Upper lobe of left lung (tissue), 6 donors: Measurements from ENCODE around the gene ONECUT3. TPM values are rescaled to one million over a fixed set of nuclear protein-coding genes. Genes with fewer than 3 reads are reported as not detected.

Source experiments
- ATAC-seq, 2 donors: fragments of 200-7000 bp; cut with Tn5 transposase; one replicate each; pipeline ENCODE4 v1.9.1; 2022; ENCODE audit warnings: mild to moderate bottlenecking in 2 of 2, moderate library complexity in 2 of 2; ENCODE audit not compliant: low FRiP score in 2 of 2
- DNase-seq, 2 donors: peaks; one replicate each; pipeline ENCODE4 v3.0.0-alpha.2; 2019 to 2020
- H3K27ac ChIP-seq, 4 donors: fragments of 200-600 bp; sonication (generic); one replicate each; pipeline ENCODE4 v1.5.1; 2016 to 2019
- H3K27me3 ChIP-seq, 4 donors: fragments of 200-600 bp; sonication (generic); one replicate each; pipeline ENCODE4 v1.5.1; 2017 to 2019
- H3K36me3 ChIP-seq, 4 donors: fragments of 200-600 bp; sonication (generic); one replicate each; pipeline ENCODE4 v1.5.1; 2016 to 2019
- H3K4me1 ChIP-seq, 4 donors: fragments of 200-600 bp; sonication (generic); one replicate each; pipeline ENCODE4 v1.5.1; 2018 to 2019
- H3K4me3 ChIP-seq, 4 donors: fragments of 200-600 bp; sonication (generic); one replicate each; pipeline ENCODE4 v1.5.1; 2017 to 2019; ENCODE audit warnings: mild to moderate bottlenecking in 2 of 4, moderate library complexity in 1 of 4
- H3K9me3 ChIP-seq, 4 donors: fragments of 200-600 bp; sonication (generic); one replicate each; pipeline ENCODE4 v1.5.1; 2018 to 2019
- EP300 ChIP-seq, 4 donors: sonication (generic); formaldehyde crosslinking; IDR thresholded peaks; one replicate each; pipeline ENCODE4 v1.5.1; 2017; ENCODE audit warnings: antibody characterized with exemption in 4 of 4, control low read depth in 2 of 4
- POLR2A ChIP-seq, 4 donors: fragments of 450-650 bp; IDR thresholded peaks; one replicate each; pipeline ENCODE4 v1.5.1; 2016 to 2017; ENCODE audit warnings: antibody characterized with exemption in 4 of 4, mild to moderate bottlenecking in 2 of 4
- POLR2AphosphoS5 ChIP-seq, 2 donors: sonication (generic); formaldehyde crosslinking; IDR thresholded peaks; one replicate each; pipeline ENCODE4 v1.5.1; 2017; ENCODE audit warnings: antibody characterized with exemption in 2 of 2
- WGBS, 2 donors: methylation state at CpG; one replicate each; pipeline ENCODE4 v1.1.5; 2017 to 2018; 5-methylcytosine and 5-hydroxymethylcytosine counted together
- total RNA-seq, 6 donors: library from RNA; depleted of rRNA in 4 of 6; stranded (reverse); fragments of >200 nt in 4 of 6; gene quantifications; one replicate each; pipeline versions ENCODE4 v1.1.0 to v1.2.1, GENCODE V29; 2016 to 2021
- TF ChIP-seq, protein P1 (sequence below), 6 experiments: fragments of 450-650 bp in 4 of 6; fragments of 200-600 bp in 2 of 6; sonication (generic) in 2 of 6; IDR thresholded peaks; one replicate each; pipeline ENCODE4 v1.5.1; 2016 to 2019; ENCODE audit warnings: antibody characterized with exemption in 6 of 6
- donor health status: DM: no; HTN: no; CAD: no; lungs with moderate emphysema.
- donor health status: DM: no; HTN: yes; CAD: no; lungs with severe emphysema.

ONECUT3 gene
- total RNA-seq, 6 donors from 2014 or later = not detected

GRCh38 chr19:1817553-1818179 lies 64.4 kb downstream of the ONECUT3 start:
- no peaks in the 10 kb centered on the region for H3K27me3 ChIP-seq
- TF ChIP-seq, protein P1, sequence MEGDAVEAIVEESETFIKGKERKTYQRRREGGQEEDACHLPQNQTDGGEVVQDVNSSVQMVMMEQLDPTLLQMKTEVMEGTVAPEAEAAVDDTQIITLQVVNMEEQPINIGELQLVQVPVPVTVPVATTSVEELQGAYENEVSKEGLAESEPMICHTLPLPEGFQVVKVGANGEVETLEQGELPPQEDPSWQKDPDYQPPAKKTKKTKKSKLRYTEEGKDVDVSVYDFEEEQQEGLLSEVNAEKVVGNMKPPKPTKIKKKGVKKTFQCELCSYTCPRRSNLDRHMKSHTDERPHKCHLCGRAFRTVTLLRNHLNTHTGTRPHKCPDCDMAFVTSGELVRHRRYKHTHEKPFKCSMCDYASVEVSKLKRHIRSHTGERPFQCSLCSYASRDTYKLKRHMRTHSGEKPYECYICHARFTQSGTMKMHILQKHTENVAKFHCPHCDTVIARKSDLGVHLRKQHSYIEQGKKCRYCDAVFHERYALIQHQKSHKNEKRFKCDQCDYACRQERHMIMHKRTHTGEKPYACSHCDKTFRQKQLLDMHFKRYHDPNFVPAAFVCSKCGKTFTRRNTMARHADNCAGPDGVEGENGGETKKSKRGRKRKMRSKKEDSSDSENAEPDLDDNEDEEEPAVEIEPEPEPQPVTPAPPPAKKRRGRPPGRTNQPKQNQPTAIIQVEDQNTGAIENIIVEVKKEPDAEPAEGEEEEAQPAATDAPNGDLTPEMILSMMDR (IDR thresholded peaks at IDR 0.05) = no peak
- TF ChIP-seq EP300 (IDR thresholded peaks at IDR 0.05) (no peak), POLR2A (IDR thresholded peaks at IDR 0.05) (no peak), POLR2AphosphoS5 (IDR thresholded peaks at IDR 0.05) (no peak)
- peaks cover 8 to 11% (median 8%) of the 10 kb centered on the region in 4 donors for H3K4me1 ChIP-seq
- H3K36me3 ChIP-seq = peaks cover 41 to 83% (median 74%) of the 10 kb centered on the region in 4 donors
- H3K4me3 ChIP-seq = no peak overlapping the region
- 95 to 96% methylated on average over 11 to 23 of the region's 25 CpGs for WGBS, 2 donors
- H3K9me3 ChIP-seq = no peaks in the 10 kb centered on the region
- no peak overlapping the region for H3K27ac ChIP-seq
- ATAC-seq (no peak), DNase-seq (peak in 1 of 2 donors; percentile 76)

DNA sequence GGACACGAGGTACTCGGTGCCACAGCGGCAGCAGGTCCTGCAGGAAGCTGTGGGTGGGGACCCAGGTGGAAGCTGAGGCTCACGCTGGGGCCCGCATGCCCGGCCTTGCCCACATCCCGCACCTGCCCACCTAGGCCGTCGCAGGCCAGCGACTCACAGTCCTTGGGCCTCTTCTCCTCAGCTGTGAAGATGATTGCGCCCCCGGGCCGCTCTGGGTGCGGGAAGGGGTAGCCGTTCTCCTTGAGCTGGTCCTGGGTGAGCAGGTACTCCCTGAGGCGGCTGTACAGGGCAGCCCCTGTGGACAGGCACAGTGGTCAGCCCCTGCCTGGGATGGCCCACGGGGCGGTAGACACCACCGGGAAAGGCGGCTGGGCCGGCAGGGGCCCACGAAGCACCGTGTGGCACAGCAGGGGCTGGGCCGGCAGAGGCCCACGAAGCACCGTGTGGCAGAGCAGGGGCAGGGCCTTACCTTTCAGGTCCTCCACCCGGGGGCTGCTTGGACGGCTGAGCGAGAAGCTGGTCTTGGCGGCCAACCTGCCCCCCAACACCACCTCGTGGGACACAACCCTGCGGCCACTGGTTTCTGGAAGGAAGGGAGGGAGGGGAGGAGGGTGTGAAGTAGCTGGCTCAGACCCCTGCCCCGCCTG lies 65.4 kb downstream of the ONECUT3 start:
- TF ChIP-seq POLR2AphosphoS5 (IDR thresholded peaks at IDR 0.05) (no peak), POLR2A (IDR thresholded peaks at IDR 0.05) (no peak), EP300 (IDR thresholded peaks at IDR 0.05) (no peak)
- TF ChIP-seq, protein P1 (IDR thresholded peaks at IDR 0.05) = no peak
- WGBS, 2 donors = 91 to 93% methylated on average over 21 to 25 of the region's 33 CpGs
- peak in 1 of 2 donors; percentile 81 for DNase-seq
- Histone ChIP-seq H3K36me3 (peaks cover 48 to 93% (median 84%) of the 10 kb centered on the region in 4 donors), H3K27me3 (no peaks in the 10 kb centered on the region), H3K4me3 (no peak overlapping the region), H3K9me3 (no peaks in the 10 kb centered on the region), H3K27ac (no peak overlapping the region), H3K4me1 (peaks cover 0 to 1% (median 0%) of the 10 kb centered on the region in 4 donors)
- no peak for ATAC-seq

GRCh38 chr19:1819341-1820255 lies 66.3 kb downstream of the ONECUT3 start:
- Histone ChIP-seq H3K36me3 (peaks cover 48 to 100% (median 91%) of the 10 kb centered on the region in 4 donors), H3K9me3 (no peaks in the 10 kb centered on the region), H3K27ac (no peak overlapping the region), H3K4me3 (no peak overlapping the region), H3K27me3 (no peaks in the 10 kb centered on the region), H3K4me1 (no peaks in the 10 kb centered on the region)
- ATAC-seq = no peak
- TF ChIP-seq POLR2AphosphoS5 (IDR thresholded peaks at IDR 0.05) (no peak), POLR2A (IDR thresholded peaks at IDR 0.05) (no peak), EP300 (IDR thresholded peaks at IDR 0.05) (no peak)
- TF ChIP-seq, protein P1 (IDR thresholded peaks at IDR 0.05) = no peak
- 84 to 88% methylated on average over 12 to 32 of the region's 43 CpGs for WGBS, 2 donors
- DNase-seq = peak in 1 of 2 donors; percentile 75

DNA sequence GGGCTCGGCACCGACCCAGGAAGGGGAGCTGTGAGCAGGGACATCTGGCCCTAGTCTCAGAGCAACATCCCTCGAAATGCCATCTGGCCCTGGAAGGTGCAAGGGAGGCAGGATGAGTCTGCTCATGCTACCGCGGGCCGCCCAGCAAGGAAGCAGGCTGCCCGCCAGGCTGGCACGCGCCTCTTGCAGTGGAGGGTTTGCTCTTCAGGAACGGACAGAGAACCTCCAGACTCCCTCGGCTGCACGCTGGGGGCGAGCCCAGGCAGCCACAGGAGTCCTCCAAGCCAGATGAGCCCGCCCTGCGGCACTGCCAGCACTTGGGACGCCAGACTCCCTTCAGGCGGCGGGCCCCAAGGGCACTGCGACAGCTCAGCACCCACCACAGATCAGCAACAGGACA lies 68.9 kb downstream of the ONECUT3 start:
- 90% methylated on average over 18 of the region's 19 CpGs; no CpG with 5 or more reads in 1 of the 2 donors for WGBS, 2 donors
- peak in 1 of 2 donors; percentile 79 for DNase-seq
- no peak overlapping the region for H3K27ac ChIP-seq
- peaks cover 34 to 100% (median 82%) of the 10 kb centered on the region in 4 donors for H3K36me3 ChIP-seq
- H3K9me3 ChIP-seq = no peaks in the 10 kb centered on the region
- ATAC-seq = no peak
- H3K4me3 ChIP-seq = no peak overlapping the region
- no peaks in the 10 kb centered on the region for H3K27me3 ChIP-seq
- TF ChIP-seq POLR2A (IDR thresholded peaks at IDR 0.05) (no peak), EP300 (IDR thresholded peaks at IDR 0.05) (no peak), POLR2AphosphoS5 (IDR thresholded peaks at IDR 0.05) (no peak)
- TF ChIP-seq, protein P1 (IDR thresholded peaks at IDR 0.05) = no peak
- peaks cover 3 to 10% (median 7%) of the 10 kb centered on the region in 4 donors for H3K4me1 ChIP-seq
